GM12892 (cell line): Measurements from ENCODE around the gene LIN7B.

Source experiments
- POLR2A ChIP-seq: IDR thresholded peaks from 2 replicates; pipeline ENCODE4 v1.6.1; 2011; ENCODE audit warnings: low read depth, low read length, control low read depth
- TAF1 ChIP-seq: IDR thresholded peaks from 2 replicates; pipeline ENCODE4 v1.6.1; 2011; ENCODE audit warnings: low read depth, mild to moderate bottlenecking, control low read depth, low read length, borderline replicate concordance

- TF ChIP-seq POLR2A (no peak), TAF1 (no peak)
Measured at GRCh38 chr19:49127674-49128544, 13.7 kb downstream of the LIN7B start.
